ENCODE measurements around the gene KRCC1. TPM values are rescaled to one million over a fixed set of nuclear protein-coding genes. Genes with fewer than 3 reads are reported as not detected.
A peak's percentile ranks its signal among the peaks of the same experiment; 100 is the strongest.

KRCC1 gene
- polyA plus RNA-seq, 3 donors, result 10.8 to 31.6 (median 24.7) TPM

DNA sequence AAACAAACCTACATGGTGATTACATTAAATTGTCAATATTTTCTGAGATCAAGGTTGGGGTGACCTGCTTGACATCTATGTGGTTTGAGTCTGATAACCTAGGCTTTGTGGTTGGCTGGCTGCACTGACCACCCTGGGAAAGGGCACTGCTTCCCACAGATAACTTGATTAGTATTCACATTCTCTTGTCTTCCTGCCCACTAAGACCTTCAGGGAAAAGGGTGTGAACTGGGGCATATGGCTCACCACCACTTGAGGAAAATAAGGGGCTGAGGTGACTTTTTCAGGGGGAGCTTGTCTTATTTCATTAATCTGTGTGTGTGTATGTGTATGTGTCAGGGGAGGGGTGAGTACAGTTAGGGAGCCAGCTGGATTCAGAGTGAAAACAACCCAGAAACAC is 13.5 kb upstream of the KRCC1 start:
- intact Hi-C loops (cut with micrococcal nuclease), result no loop called here
- Histone ChIP-seq H3K4me2 (replicated peaks; ENCODE audit: extremely low read depth, low read length, poor library complexity, severe bottlenecking) (no peak overlapping the region), H3K4me3 (replicated peaks in 1 of 3; ENCODE audit: low read depth in 2 of 3, low read length in 3 of 3) (no peak overlapping the region), H3K79me2 (ENCODE audit: insufficient read depth, low read length) (no peaks in the 10 kb centered on the region), H4K20me1 (ENCODE audit: insufficient read depth, low read length) (no peaks in the 10 kb centered on the region), H3K36me3 (replicated peaks in 1 of 2; ENCODE audit: control insufficient read depth in 1 of 2, insufficient read depth in 2 of 2, low read length in 2 of 2) (no peaks in the 10 kb centered on the region), H3K9ac (ENCODE audit: insufficient read depth, low read length, poor library complexity, severe bottlenecking) (no peak overlapping the region), H3K27ac (ENCODE audit: low read depth in 1 of 2, low read length in 2 of 2) (no peak overlapping the region), H3K9me3 (replicated peaks in 1 of 2; ENCODE audit: control insufficient read depth in 1 of 2, insufficient read depth in 1 of 2, low read length in 2 of 2) (no peaks in the 10 kb centered on the region), H2AFZ (ENCODE audit: insufficient read depth, low read depth, low read length, poor library complexity, severe bottlenecking) (no peak overlapping the region), H3K4me1 (ENCODE audit: control insufficient read depth in 1 of 2, insufficient read depth in 2 of 2, low read length in 2 of 2) (no peaks in the 10 kb centered on the region), H3K27me3 (ENCODE audit: control insufficient read depth in 2 of 2, insufficient read depth in 2 of 2, low read length in 2 of 2) (no peaks in the 10 kb centered on the region)
- Mint-ChIP-seq H3K9me3 (peaks cover 0 to 2% (median 0%) of the 10 kb centered on the region in 7 donors), H3K4me1 (peaks cover 2% of the 10 kb centered on the region), H3K27ac (no peak overlapping the region), H3K36me3 (no peaks in the 10 kb centered on the region), H3K27me3 (ENCODE audit: low read depth in 3 of 3) (peaks cover 0 to 3% (median 0%) of the 10 kb centered on the region in 3 donors), H3K4me3 (no peak overlapping the region)
- TF ChIP-seq, protein P1, sequence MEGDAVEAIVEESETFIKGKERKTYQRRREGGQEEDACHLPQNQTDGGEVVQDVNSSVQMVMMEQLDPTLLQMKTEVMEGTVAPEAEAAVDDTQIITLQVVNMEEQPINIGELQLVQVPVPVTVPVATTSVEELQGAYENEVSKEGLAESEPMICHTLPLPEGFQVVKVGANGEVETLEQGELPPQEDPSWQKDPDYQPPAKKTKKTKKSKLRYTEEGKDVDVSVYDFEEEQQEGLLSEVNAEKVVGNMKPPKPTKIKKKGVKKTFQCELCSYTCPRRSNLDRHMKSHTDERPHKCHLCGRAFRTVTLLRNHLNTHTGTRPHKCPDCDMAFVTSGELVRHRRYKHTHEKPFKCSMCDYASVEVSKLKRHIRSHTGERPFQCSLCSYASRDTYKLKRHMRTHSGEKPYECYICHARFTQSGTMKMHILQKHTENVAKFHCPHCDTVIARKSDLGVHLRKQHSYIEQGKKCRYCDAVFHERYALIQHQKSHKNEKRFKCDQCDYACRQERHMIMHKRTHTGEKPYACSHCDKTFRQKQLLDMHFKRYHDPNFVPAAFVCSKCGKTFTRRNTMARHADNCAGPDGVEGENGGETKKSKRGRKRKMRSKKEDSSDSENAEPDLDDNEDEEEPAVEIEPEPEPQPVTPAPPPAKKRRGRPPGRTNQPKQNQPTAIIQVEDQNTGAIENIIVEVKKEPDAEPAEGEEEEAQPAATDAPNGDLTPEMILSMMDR (IDR thresholded peaks at IDR 0.05), result no peak
- DNase-seq, result no peak

- H3K9ac ChIP-seq (ENCODE audit: insufficient read depth, low read length, poor library complexity, severe bottlenecking), result no peak overlapping the region
- H3K36me3 ChIP-seq (replicated peaks in 1 of 2; ENCODE audit: control insufficient read depth in 1 of 2, insufficient read depth in 2 of 2, low read length in 2 of 2), result no peaks in the 10 kb centered on the region
- peak overlapping the region in 1 of 7 donors; percentile 27 for H3K27ac Mint-ChIP-seq
- no peaks in the 10 kb centered on the region for H3K79me2 ChIP-seq (ENCODE audit: insufficient read depth, low read length)
- peaks cover 0 to 2% (median 0%) of the 10 kb centered on the region in 7 donors for H3K9me3 Mint-ChIP-seq
- H3K4me3 ChIP-seq (replicated peaks in 1 of 3; ENCODE audit: low read depth in 2 of 3, low read length in 3 of 3), result no peak overlapping the region
- no peak overlapping the region for H3K27ac ChIP-seq (ENCODE audit: low read depth in 1 of 2, low read length in 2 of 2)
- H2AFZ ChIP-seq (ENCODE audit: insufficient read depth, low read depth, low read length, poor library complexity, severe bottlenecking), result no peak overlapping the region
- no peak overlapping the region for H3K4me2 ChIP-seq (replicated peaks; ENCODE audit: extremely low read depth, low read length, poor library complexity, severe bottlenecking)
- H3K36me3 Mint-ChIP-seq, result no peaks in the 10 kb centered on the region
- H3K4me1 Mint-ChIP-seq, result no peaks in the 10 kb centered on the region
- H3K4me3 Mint-ChIP-seq, result no peak overlapping the region
- intact Hi-C loops (cut with micrococcal nuclease), result no loop called here
- DNase-seq, result no peak
- H3K27me3 Mint-ChIP-seq (ENCODE audit: low read depth in 3 of 3), result peaks cover 0 to 3% (median 0%) of the 10 kb centered on the region in 3 donors
- no CpG with 5 or more reads among the region's 2 CpGs for WGBS (ENCODE audit: insufficient coverage)
- no peaks in the 10 kb centered on the region for H3K27me3 ChIP-seq (ENCODE audit: control insufficient read depth in 2 of 2, insufficient read depth in 2 of 2, low read length in 2 of 2)
- no peaks in the 10 kb centered on the region for H3K9me3 ChIP-seq (replicated peaks in 1 of 2; ENCODE audit: control insufficient read depth in 1 of 2, insufficient read depth in 1 of 2, low read length in 2 of 2)
- TF ChIP-seq, protein P1 (IDR thresholded peaks at IDR 0.05), result no peak
- H3K4me1 ChIP-seq (ENCODE audit: control insufficient read depth in 1 of 2, insufficient read depth in 2 of 2, low read length in 2 of 2), result no peaks in the 10 kb centered on the region
- H4K20me1 ChIP-seq (ENCODE audit: insufficient read depth, low read length), result no peaks in the 10 kb centered on the region
These were observed 12.5 kb upstream of the KRCC1 start for GRCh38 chr2:88068044-88068443.
